ENCODE measurements around the gene CLDN17. TPM values are rescaled to one million over a fixed set of nuclear protein-coding genes. Genes with fewer than 3 reads are reported as not detected.

The CLDN17 gene
- total RNA-seq, 3 donors from 2014 or later (not counting 1 experiment from before 2014, with no cell fraction given): not detected

- H3K4me3 Mint-ChIP-seq: no peak overlapping the region
- Histone ChIP-seq H3K27ac (ENCODE audit: low read length) (no peak overlapping the region), H3K36me3 (ENCODE audit: control insufficient read depth, insufficient read depth, low read length) (no peaks in the 10 kb centered on the region), H3K9me3 (ENCODE audit: control insufficient read depth, insufficient read depth, low read length) (no peaks in the 10 kb centered on the region), H3K27me3 (ENCODE audit: control insufficient read depth, insufficient read depth, low read length) (no peaks in the 10 kb centered on the region), H3K4me3 (ENCODE audit: low read length) (no peak overlapping the region), H3K4me1 (ENCODE audit: control insufficient read depth, insufficient read depth, low read length) (no peaks in the 10 kb centered on the region)
- H3K36me3 Mint-ChIP-seq: no peaks in the 10 kb centered on the region
- peaks cover 8 to 9% of the 10 kb centered on the region in 2 donors for H3K9me3 Mint-ChIP-seq
- intact Hi-C loops (cut with micrococcal nuclease): no loop called here
- H3K27me3 Mint-ChIP-seq (ENCODE audit: low read depth in 2 of 2): no peaks in the 10 kb centered on the region
- H3K27ac Mint-ChIP-seq: no peak overlapping the region
- WGBS (ENCODE audit: insufficient coverage): 91% methylated on average over 16 of the region's 16 CpGs
- no peaks in the 10 kb centered on the region for H3K4me1 Mint-ChIP-seq
- no peak for TF ChIP-seq CTCF (IDR thresholded peaks at IDR 0.05)
- no peak for ATAC-seq
- no peak for DNase-seq
These were observed 19.9 kb downstream of the CLDN17 start for GRCh38 chr21:30146558-30147282.

GRCh38 chr21:30138483-30138882 lies 28.1 kb downstream of the CLDN17 start:
- Histone ChIP-seq H3K36me3 (ENCODE audit: control insufficient read depth, insufficient read depth, low read length) (no peaks in the 10 kb centered on the region), H3K27me3 (ENCODE audit: control insufficient read depth, insufficient read depth, low read length) (no peaks in the 10 kb centered on the region), H3K4me1 (ENCODE audit: control insufficient read depth, insufficient read depth, low read length) (no peaks in the 10 kb centered on the region), H3K27ac (ENCODE audit: low read length) (no peak overlapping the region), H3K4me3 (ENCODE audit: low read length) (no peak overlapping the region), H3K9me3 (ENCODE audit: control insufficient read depth, insufficient read depth, low read length) (no peaks in the 10 kb centered on the region)
- intact Hi-C loops (cut with micrococcal nuclease): no loop called here
- DNase-seq (no peak), ATAC-seq (no peak)
- Mint-ChIP-seq H3K9me3 (peaks cover 13 to 16% of the 10 kb centered on the region in 2 donors), H3K27ac (no peak overlapping the region), H3K36me3 (peaks cover 6% of the 10 kb centered on the region), H3K4me3 (no peak overlapping the region), H3K27me3 (ENCODE audit: low read depth in 2 of 2) (no peaks in the 10 kb centered on the region), H3K4me1 (no peaks in the 10 kb centered on the region)
- 79% methylated on average over 5 of the region's 6 CpGs for WGBS (ENCODE audit: insufficient coverage)
- TF ChIP-seq CTCF (IDR thresholded peaks at IDR 0.05): no peak

- Mint-ChIP-seq H3K9me3 (peaks cover 12 to 20% of the 10 kb centered on the region in 2 donors), H3K4me3 (no peak overlapping the region), H3K27ac (no peak overlapping the region)
These were observed 37.4 kb downstream of the CLDN17 start for GRCh38 chr21:30129246-30129645.

More at GRCh38 chr21:30129246-30129645, 37.4 kb downstream of the CLDN17 start:
- Mint-ChIP-seq H3K4me1 (no peaks in the 10 kb centered on the region), H3K27me3 (ENCODE audit: low read depth in 2 of 2) (no peaks in the 10 kb centered on the region), H3K36me3 (no peaks in the 10 kb centered on the region)
- H3K27ac ChIP-seq (ENCODE audit: low read length): no peak overlapping the region
- peaks cover 9% of the 10 kb centered on the region for H3K9me3 ChIP-seq (ENCODE audit: control insufficient read depth, insufficient read depth, low read length)
- intact Hi-C loops (cut with micrococcal nuclease): no loop called here
- H3K27me3 ChIP-seq (ENCODE audit: control insufficient read depth, insufficient read depth, low read length): no peaks in the 10 kb centered on the region
- ATAC-seq (no peak), DNase-seq (no peak)
- TF ChIP-seq CTCF (IDR thresholded peaks at IDR 0.05): no peak
- no peak overlapping the region for H3K4me3 ChIP-seq (ENCODE audit: low read length)
- WGBS (ENCODE audit: insufficient coverage): 93% methylated on average over 18 of the region's 18 CpGs
- no peaks in the 10 kb centered on the region for H3K36me3 ChIP-seq (ENCODE audit: control insufficient read depth, insufficient read depth, low read length)
- no peaks in the 10 kb centered on the region for H3K4me1 ChIP-seq (ENCODE audit: control insufficient read depth, insufficient read depth, low read length)
